Spleen (tissue), 13 donors: Measurements from ENCODE around the gene H6PD. TPM values are rescaled to one million over a fixed set of nuclear protein-coding genes. Genes with fewer than 3 reads are reported as not detected.

ENCODE experiments used
- DNase-seq: peaks from one replicate; pipeline ENCODE4 v3.0.0-alpha.2; 2020
- H3K27ac ChIP-seq, 8 donors: fragments of 200-600 bp; sonication (generic) in 7 of 8; 1 replicate in 4 of 8; 2 replicates in 4 of 8; pipeline versions ENCODE4 v1.5.0 to v1.8.0; 2016 to 2021; ENCODE audit warnings: inconsistent platforms in 4 of 8, mild to moderate bottlenecking in 4 of 8, moderate library complexity in 1 of 8
- H3K27me3 ChIP-seq, 7 donors: fragments of 200-600 bp; sonication (generic) in 6 of 7; replicated peaks in 1 of 7; 1 replicate in 4 of 7; 2 replicates in 3 of 7; pipeline versions ENCODE4 v1.5.0 to v1.8.0; 2016 to 2021; ENCODE audit warnings: inconsistent platforms in 3 of 7, mild to moderate bottlenecking in 1 of 7
- H3K36me3 ChIP-seq, 6 donors: fragments of 200-600 bp; sonication (generic) in 5 of 6; 1 replicate in 4 of 6; 2 replicates in 2 of 6; pipeline versions ENCODE4 v1.5.0 to v1.8.0; 2016 to 2021; ENCODE audit warnings: inconsistent platforms in 2 of 6
- H3K4me1 ChIP-seq, 6 donors: fragments of 200-600 bp; sonication (generic) in 5 of 6; 1 replicate in 3 of 6; 2 replicates in 3 of 6; pipeline versions ENCODE4 v1.5.0 to v1.8.0; 2016 to 2021; ENCODE audit warnings: inconsistent platforms in 3 of 6
- H3K4me3 ChIP-seq, 8 donors: fragments of 200-600 bp; sonication (generic) in 7 of 8; 1 replicate in 4 of 8; 2 replicates in 4 of 8; pipeline versions ENCODE4 v1.5.0 to v1.8.0; 2016 to 2021; ENCODE audit warnings: inconsistent platforms in 4 of 8, mild to moderate bottlenecking in 4 of 8, moderate library complexity in 2 of 8
- H3K9me3 ChIP-seq, 8 donors: fragments of 200-600 bp; sonication (generic) in 7 of 8; 1 replicate in 4 of 8; 2 replicates in 4 of 8; pipeline versions ENCODE4 v1.5.0 to v1.8.0; 2016 to 2021; ENCODE audit warnings: inconsistent platforms in 4 of 8
- CTCF ChIP-seq, 11 experiments: fragments of 200-600 bp in 7 of 11; fragments of 450-650 bp in 4 of 11; sonication (generic) in 4 of 11; IDR thresholded peaks in 8 of 11; conservative IDR thresholded peaks in 3 of 11; 1 replicate in 7 of 11; 2 replicates in 4 of 11; pipeline versions ENCODE4 v1.4.0 to v1.8.0; 2016 to 2021; ENCODE audit warnings: antibody characterized with exemption in 11 of 11, inconsistent platforms in 4 of 11, mild to moderate bottlenecking in 1 of 11
- POLR2A ChIP-seq, 3 donors: fragments of 450-650 bp; IDR thresholded peaks; one replicate each; pipeline ENCODE4 v1.5.1; 2017; ENCODE audit warnings: antibody characterized with exemption in 3 of 3, mild to moderate bottlenecking in 1 of 3
- POLR2AphosphoS5 ChIP-seq, 3 donors: sonication (generic); formaldehyde crosslinking; IDR thresholded peaks; one replicate each; pipeline ENCODE4 v1.5.1; 2017; ENCODE audit warnings: antibody characterized with exemption in 3 of 3
- WGBS, 5 donors: extraction: QIAGEN DNeasy Blood & Tissue Kit in 3 of 5; methylation state at CpG; one replicate each; pipeline versions ENCODE4 v1.1.5 to v1.1.7; 2013 to 2018; 5-methylcytosine and 5-hydroxymethylcytosine counted together
- intact Hi-C: fragments of 100-400 bp; cut with DNase I; formaldehyde crosslinking; loops from one replicate; pipeline ENCODE4 v1.15.0; 2023; ENCODE audit warnings: low total_unique reads
- long read RNA-seq, 2 donors: transcript quantifications; one replicate each; lab custom pipeline, GENCODE V29; 2026
- polyA plus RNA-seq, 3 donors: library from polyadenylated mRNA; stranded (reverse); fragments of 200-250 nt; gene quantifications; one replicate each; pipeline ENCODE4 v1.2.1, GENCODE V29; 2013
- total RNA-seq, 7 donors: library from RNA; depleted of rRNA in 3 of 7; stranded (reverse); fragments of >200 nt in 3 of 7; fragmentation: NEBNext Ultra II Directional in 4 of 7; extraction: Animal tissue kit (Norgen Biotek cat#: 25700) in 4 of 7; gene quantifications; one replicate each; pipeline versions ENCODE4 v1.1.0 to v1.2.1, GENCODE V29; 2016 to 2021
- donor health status: healthy with polysubstance abuse.
- donor health status: DM: no; HTN: no; CAD: no; lungs with moderate emphysema.
- donor health status: DM: no; HTN: no; CAD: no.
- donor health status: Bipolar disorder and iron deficiency.
- donor health status: healthy.
- donor health status: DM: no; HTN: no; CAD: no.
- donor health status: DM: yes; HTN: yes; CAD: no.

H6PD gene
- 10 to 100 TPM; 32.1 to 55.3 (median 37.8) TPM for total RNA-seq
- polyA plus RNA-seq, result 10 to 100 TPM in 1 of 3 donors, 1 to 10 TPM in 2; 4.5 to 13.9 (median 5.5) TPM
- long read RNA-seq, donor 1, result 0 reads
- long read RNA-seq, donor 2, full-length matches to known transcripts, result 6 of 6 reads
- long read RNA-seq, donor 2, partial matches to known transcripts, result 0 of 6 reads
- long read RNA-seq, donor 2, other reads (novel, unspliced or antisense), result 0 of 6 reads

GRCh38 chr1:9234223-9235095, at the start of gene H6PD:
Gene H6PD, plus strand, starts transcription at chr1:9234774. Its CDS starts 10,161 bp downstream, at chr1:9244935.
- 1 to 3% (median 2%) methylated on average over 27 to 106 of the region's 106 CpGs for WGBS, 5 donors
- Histone ChIP-seq H3K36me3 (no peaks in the 10 kb centered on the region), H3K27me3 (no peaks in the 10 kb centered on the region), H3K27ac (peak within 1 kb of the TSS; percentile 94 to 98 (median 96)), H3K4me1 (peaks cover 41 to 82% (median 62%) of the 10 kb centered on the region in 6 donors), H3K9me3 (peaks cover 0 to 6% (median 0%) of the 10 kb centered on the region in 8 donors), H3K4me3 (peak within 1 kb of the TSS; percentile 39 to 76 (median 52))
- intact Hi-C loops, result no loop called here
- peak in 2 of 3 donors; percentile 12 to 49 for TF ChIP-seq POLR2A (IDR thresholded peaks at IDR 0.05)
- peak; percentile 92 to 94 (median 93) for TF ChIP-seq POLR2AphosphoS5 (IDR thresholded peaks at IDR 0.05)
- TF ChIP-seq CTCF (IDR thresholded peaks at IDR 0.05 in 8 of 11, conservative IDR thresholded peaks at IDR 0.05 in 3 of 11), result peak; percentile 56 to 88 (median 79)
- peak; percentile 97 for DNase-seq

GRCh38 chr1:9186082-9186859, 48.3 kb upstream of the H6PD start:
- no peak for DNase-seq
- H3K27me3 ChIP-seq, result peaks cover 4 to 28% (median 23%) of the 10 kb centered on the region in 7 donors
- no peak overlapping the region for H3K4me3 ChIP-seq

GRCh38 chr1:9187004-9187403, 47.6 kb upstream of the H6PD start:
- Histone ChIP-seq H3K27ac (no peak overlapping the region), H3K36me3 (no peaks in the 10 kb centered on the region), H3K9me3 (no peaks in the 10 kb centered on the region), H3K27me3 (peaks cover 4 to 20% (median 19%) of the 10 kb centered on the region in 7 donors), H3K4me3 (no peak overlapping the region), H3K4me1 (peaks cover 1 to 22% (median 17%) of the 10 kb centered on the region in 6 donors)
- 81 to 87% (median 86%) methylated on average over 2 of the region's 2 CpGs for WGBS, 5 donors
- DNase-seq, result no peak
- TF ChIP-seq POLR2A (IDR thresholded peaks at IDR 0.05) (no peak), POLR2AphosphoS5 (IDR thresholded peaks at IDR 0.05) (no peak), CTCF (IDR thresholded peaks at IDR 0.05 in 8 of 11, conservative IDR thresholded peaks at IDR 0.05 in 3 of 11) (no peak)
- intact Hi-C loops, result no loop called here

More at GRCh38 chr1:9186082-9186859, 48.3 kb upstream of the H6PD start:
- H3K36me3 ChIP-seq, result no peaks in the 10 kb centered on the region
- H3K4me1 ChIP-seq, result peaks cover 8 to 29% (median 25%) of the 10 kb centered on the region in 6 donors
- WGBS, 5 donors, result 58 to 97% (median 89%) methylated on average over 5 of the region's 5 CpGs
- intact Hi-C loops, result no loop called here
- H3K9me3 ChIP-seq, result no peaks in the 10 kb centered on the region
- TF ChIP-seq CTCF (IDR thresholded peaks at IDR 0.05 in 8 of 11, conservative IDR thresholded peaks at IDR 0.05 in 3 of 11) (no peak), POLR2AphosphoS5 (IDR thresholded peaks at IDR 0.05) (no peak), POLR2A (IDR thresholded peaks at IDR 0.05) (no peak)
- H3K27ac ChIP-seq, result no peak overlapping the region
